Lower leg skin (tissue), 4 donors: ENCODE measurements around the gene KRTAP4-11. TPM values are rescaled to one million over a fixed set of nuclear protein-coding genes. Genes with fewer than 3 reads are reported as not detected.
A peak's percentile ranks its signal among the peaks of the same experiment; 100 is the strongest.
"Not testable (repeated sequence)": the region's sequence is repeated elsewhere in the genome, so short reads cannot be mapped to it uniquely, and the experiment has no call there.

Source experiments
- DNase-seq, 2 donors: peaks; one replicate each; pipeline ENCODE4 v3.0.0-alpha.2; 2019; ENCODE audit warnings: low spot score in 2 of 2
- H3K4me3 ChIP-seq: fragments of 200-600 bp; sonication (generic); 2 replicates; pipeline ENCODE4 v1.5.1; 2017; ENCODE audit warnings: mild to moderate bottlenecking, low read depth; ENCODE audit not compliant: poor library complexity, severe bottlenecking
- CTCF ChIP-seq, 3 donors: fragments of 450-650 bp; IDR thresholded peaks; one replicate each; pipeline ENCODE4 v1.5.1; 2016; ENCODE audit warnings: antibody characterized with exemption in 3 of 3, mild to moderate bottlenecking in 3 of 3, moderate library complexity in 2 of 3
- POLR2A ChIP-seq, 2 donors: fragments of 450-650 bp; IDR thresholded peaks; one replicate each; pipeline ENCODE4 v1.6.1; 2016 to 2017; ENCODE audit warnings: antibody characterized with exemption in 2 of 2, mild to moderate bottlenecking in 1 of 2, moderate library complexity in 1 of 2
- WGBS, 2 donors: methylation state at CpG; one replicate each; pipeline ENCODE4 v1.1.5; 2018; 5-methylcytosine and 5-hydroxymethylcytosine counted together
- intact Hi-C: fragments of 100-400 bp; cut with DNase I; formaldehyde crosslinking; loops from one replicate; pipeline ENCODE4 v1.15.0; 2023; ENCODE audit warnings: low total_unique reads
- total RNA-seq, 4 donors: library from RNA; depleted of rRNA; stranded (reverse); fragments of >200 nt; gene quantifications; one replicate each; pipeline ENCODE4 v1.1.0, GENCODE V29; 2016

The KRTAP4-11 gene
- total RNA-seq, 4 donors from 2014 or later = 0.89 to 20.6 TPM; not detected in 2

GRCh38 chr17:41103896-41104295 lies 14.3 kb downstream of the KRTAP4-11 start:
- no peak for TF ChIP-seq CTCF (IDR thresholded peaks at IDR 0.05)
- no peak for TF ChIP-seq POLR2A (IDR thresholded peaks at IDR 0.05)
- intact Hi-C loops = no loop called here
- 87 to 97% methylated on average over 1 of the region's 1 CpG for WGBS, 2 donors

GRCh38 chr17:41101586-41102259 lies 16.4 kb downstream of the KRTAP4-11 start, which contains the start of gene KRTAP4-16:
KRTAP4-16 (minus strand) TSS chr17:41102209; CDS start chr17:41102209, 0 bp downstream.
- no peak for DNase-seq
- TF ChIP-seq CTCF (IDR thresholded peaks at IDR 0.05) (no peak), POLR2A (IDR thresholded peaks at IDR 0.05) (no peak)
- intact Hi-C loops = no loop called here
- H3K4me3 ChIP-seq = no peak within 1 kb of the TSS
- 58 to 71% methylated on average over 9 of the region's 10 CpGs for WGBS, 2 donors

More at GRCh38 chr17:41103896-41104295, 14.3 kb downstream of the KRTAP4-11 start:
- H3K4me3 ChIP-seq = no peak overlapping the region
- DNase-seq = no peak

GRCh38 chr17:41099682-41100480 lies 18.3 kb downstream of the KRTAP4-11 start:
- DNase-seq, H3K4me3 ChIP-seq, intact Hi-C loops: not testable (repeated sequence)
- WGBS, 2 donors = 48 to 50% methylated on average over 7 of the region's 7 CpGs

GRCh38 chr17:41098481-41098880 lies 19.7 kb downstream of the KRTAP4-11 start:
- intact Hi-C loops = no loop called here
- TF ChIP-seq CTCF (IDR thresholded peaks at IDR 0.05) (no peak), POLR2A (IDR thresholded peaks at IDR 0.05) (no peak)
- no peak for DNase-seq
- 54 to 60% methylated on average over 6 of the region's 6 CpGs for WGBS, 2 donors
- no peak overlapping the region for H3K4me3 ChIP-seq

GRCh38 chr17:41098042-41098441 lies 20.1 kb downstream of the KRTAP4-11 start, which contains the start of gene KRTAP4-8:
KRTAP4-8 (minus strand) TSS chr17:41098142; CDS start chr17:41098084, 58 bp downstream.
- H3K4me3 ChIP-seq = no peak within 1 kb of the TSS
- TF ChIP-seq POLR2A (IDR thresholded peaks at IDR 0.05) = no peak
- TF ChIP-seq CTCF (IDR thresholded peaks at IDR 0.05) = no peak
- 67 to 72% methylated on average over 4 of the region's 4 CpGs for whole genome bisulfite sequencing, 2 donors
- intact Hi-C loops = no loop called here
- DNase-seq = no peak

GRCh38 chr17:41096055-41096454 lies 22.1 kb downstream of the KRTAP4-11 start:
- intact Hi-C loops = no loop called here
- no peak overlapping the region for H3K4me3 ChIP-seq
- 61% methylated on average over 7 of the region's 7 CpGs for WGBS, 2 donors
- TF ChIP-seq POLR2A (IDR thresholded peaks at IDR 0.05) (no peak), CTCF (IDR thresholded peaks at IDR 0.05) (no peak)
- DNase-seq = no peak

- DNase-seq, intact Hi-C loops, H3K4me3 ChIP-seq: not testable (repeated sequence)
- 51 to 67% methylated on average over 4 of the region's 4 CpGs for WGBS, 2 donors
These were observed 29.3 kb downstream of the KRTAP4-11 start for GRCh38 chr17:41088760-41089352.

- peak in 1 of 2 donors; percentile 54 for DNase-seq
- intact Hi-C loops, H3K4me3 ChIP-seq: not testable (repeated sequence)
- 84 to 87% methylated on average over 7 to 11 of the region's 14 CpGs for WGBS, 2 donors
These were observed 33.9 kb downstream of the KRTAP4-11 start, which contains the start of gene KRTAP4-7 for GRCh38 chr17:41084100-41084856. KRTAP4-7 (plus strand) TSS chr17:41084150; CDS start chr17:41084207, 57 bp downstream.
